GM19438 (cell line): ENCODE data around the gene ACOT8.
A peak's percentile ranks its signal among the peaks of the same experiment; 100 is the strongest.
"Not testable (repeated sequence)": the region's sequence is repeated elsewhere in the genome, so short reads cannot be mapped to it uniquely, and the experiment has no call there.

Source experiments
- ATAC-seq: cut with Tn5 transposase; IDR thresholded peaks from one replicate; pipeline ENCODE4 v1.9.1; 2021; ENCODE audit warnings: low read depth; ENCODE audit not compliant: unreplicated experiment

ACOT8 gene

DNA sequence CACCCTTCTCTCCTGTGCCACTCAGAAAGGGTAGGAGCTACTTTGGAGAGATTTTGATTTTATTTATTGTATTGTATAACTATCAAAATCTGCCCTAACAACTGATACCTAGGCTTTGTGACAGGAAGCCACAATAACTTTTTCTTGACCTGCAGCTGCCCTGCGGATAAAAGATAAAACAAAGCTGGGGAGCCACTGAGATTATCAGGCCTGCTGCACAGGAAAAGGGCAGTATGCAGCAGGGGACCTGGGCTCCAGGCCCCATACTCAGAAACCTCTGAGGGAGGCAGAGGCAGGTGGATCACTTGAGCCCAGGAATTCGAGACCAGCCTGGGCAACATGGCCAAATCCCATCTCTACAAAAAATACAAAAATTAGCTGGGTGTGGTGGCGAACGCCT is 24.6 kb downstream of the ACOT8 start:
- no peak for ATAC-seq

- not testable (repeated sequence) for ATAC-seq
These were observed 27.5 kb downstream of the ACOT8 start for GRCh38 chr20:45829673-45830106.

DNA sequence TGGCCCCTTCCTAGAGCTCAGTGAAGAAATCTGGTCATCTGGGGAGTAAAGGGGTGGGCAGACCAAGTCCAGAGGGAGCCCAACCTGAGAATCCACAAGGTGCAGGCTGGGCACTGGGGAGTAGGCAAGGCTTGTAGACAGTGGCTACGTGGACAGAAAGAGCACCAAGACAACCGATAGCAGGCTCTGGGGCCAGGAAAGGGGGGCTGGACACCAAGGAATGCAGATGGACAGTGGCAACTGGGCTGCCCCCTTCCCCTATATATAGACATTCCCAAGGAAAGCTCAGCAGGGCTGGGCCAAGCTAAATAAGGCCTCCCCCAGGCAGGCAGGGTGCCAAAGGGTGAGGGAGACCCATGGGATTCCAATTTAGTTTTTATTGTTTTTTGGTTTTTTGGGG is 28.6 kb downstream of the ACOT8 start:
- ATAC-seq, result no peak

GRCh38 chr20:45827712-45828111 is 29.5 kb downstream of the ACOT8 start:
- ATAC-seq, result no peak

GRCh38 chr20:45827030-45827652 is 30.1 kb downstream of the ACOT8 start, which contains the start of gene TNNC2:
TSS of gene TNNC2 (minus strand) at chr20:45827312. CDS start at chr20:45827248, 64 bp downstream.
- ATAC-seq, result no peak

GRCh38 chr20:45826381-45827019 is 30.7 kb downstream of the ACOT8 start:
- no peak for ATAC-seq

GRCh38 chr20:45823949-45824835 is 33.0 kb downstream of the ACOT8 start:
- ATAC-seq, result no peak

DNA sequence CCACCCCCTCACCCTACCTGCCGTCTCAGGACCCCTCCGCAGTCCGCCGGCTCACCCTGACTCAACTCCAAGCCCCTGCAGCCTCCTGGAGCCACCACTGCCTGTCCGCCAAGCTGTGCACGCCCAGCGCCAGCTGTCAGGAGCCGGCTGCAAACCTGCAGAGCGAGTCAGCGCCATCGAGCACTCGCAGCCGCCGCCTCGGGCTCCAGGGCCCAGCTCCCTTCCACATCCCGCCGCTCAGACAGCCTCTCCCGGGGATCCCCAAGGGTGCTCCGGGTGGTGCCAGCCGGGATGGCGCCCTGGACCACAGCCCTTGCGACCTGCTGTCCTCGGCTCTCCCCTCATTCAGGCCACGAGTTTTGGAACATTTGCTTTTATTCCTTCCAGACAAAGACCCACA is 34.3 kb downstream of the ACOT8 start:
- ATAC-seq, result no peak

GRCh38 chr20:45821947-45822346 is 35.2 kb downstream of the ACOT8 start:
- ATAC-seq, result no peak

- ATAC-seq, result no peak
These were observed 37.7 kb downstream of the ACOT8 start for GRCh38 chr20:45819466-45819865.

DNA sequence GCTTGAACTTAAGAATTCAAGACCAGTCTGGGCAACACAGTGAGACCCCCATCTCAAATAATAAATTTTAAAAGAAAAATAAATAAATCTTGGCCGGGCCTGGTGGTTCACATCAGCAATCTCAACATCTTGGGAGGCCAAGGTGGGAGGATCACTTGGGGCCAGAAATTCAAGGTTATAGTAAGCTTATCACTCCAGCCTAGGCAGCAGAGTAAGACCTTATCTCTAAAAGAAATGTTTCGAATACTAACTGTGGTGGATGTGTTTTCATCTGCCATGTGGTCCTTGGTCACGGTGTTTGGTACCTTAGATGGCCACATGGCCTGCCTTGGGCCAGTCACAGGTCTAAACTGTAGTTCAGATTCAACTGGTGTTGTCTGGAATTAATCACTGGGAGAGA is 39.0 kb downstream of the ACOT8 start:
- no peak for ATAC-seq

DNA sequence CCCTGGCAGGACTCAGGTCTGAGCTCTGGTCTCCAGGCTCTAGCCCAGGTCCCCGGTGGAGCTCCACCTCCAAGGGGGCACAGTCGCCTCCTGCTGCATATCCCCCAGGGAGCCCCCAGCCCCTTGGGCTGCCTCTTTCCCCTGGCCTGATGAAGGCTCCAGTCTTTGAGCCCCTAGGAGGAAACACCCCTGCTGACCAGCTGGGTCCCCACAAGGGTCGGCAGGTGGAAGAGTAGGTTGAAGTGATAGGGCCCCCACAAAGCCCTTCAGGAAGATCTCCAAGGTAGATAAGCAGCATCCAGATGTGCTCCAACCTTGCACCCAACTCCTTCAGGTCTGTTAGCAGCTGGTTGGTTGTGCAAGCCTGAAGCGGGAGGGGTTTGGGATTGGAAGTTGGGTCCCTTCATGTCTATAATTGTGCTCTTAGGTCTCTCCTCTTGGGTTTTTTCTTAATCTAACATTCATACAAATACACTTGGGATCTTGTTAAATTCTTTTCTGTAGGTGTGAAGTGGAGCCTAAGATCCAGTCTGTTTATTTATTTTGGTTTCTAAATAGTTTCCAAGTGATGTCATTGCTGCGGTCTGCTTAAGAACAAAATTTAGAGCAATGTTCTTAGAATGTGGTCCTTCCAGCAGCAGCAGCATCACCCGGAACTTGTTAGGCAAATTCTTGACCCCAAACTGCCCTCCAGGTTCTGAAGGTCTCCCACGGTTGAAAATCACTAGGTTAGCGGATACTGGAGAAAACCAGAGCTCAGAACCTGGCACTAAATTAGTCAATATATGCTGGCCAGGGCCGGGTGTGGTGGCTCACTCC is 39.6 kb downstream of the ACOT8 start:
- ATAC-seq, result no peak

GRCh38 chr20:45816951-45817350 is 40.2 kb downstream of the ACOT8 start:
- no peak for ATAC-seq

GRCh38 chr20:45814314-45814713 is 42.9 kb downstream of the ACOT8 start:
- ATAC-seq, result no peak

GRCh38 chr20:45813489-45813888 is 43.7 kb downstream of the ACOT8 start:
- no peak for ATAC-seq

DNA sequence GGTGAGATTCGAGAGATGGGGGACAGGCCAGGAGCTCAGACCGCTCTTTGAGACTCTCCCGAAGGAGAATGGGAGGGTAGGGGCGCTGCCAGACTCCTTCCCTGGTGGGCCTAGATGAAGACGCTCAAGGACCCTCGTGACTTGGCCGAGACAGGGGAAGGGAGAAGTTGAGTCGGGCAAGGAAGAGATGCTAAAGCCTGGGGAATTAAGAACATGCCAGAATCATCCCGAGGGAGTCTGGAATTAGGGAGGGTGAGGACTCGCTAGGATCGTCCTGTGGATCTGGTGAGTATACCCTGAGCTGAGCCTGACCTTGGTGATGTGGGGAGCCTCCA is 44.2 kb downstream of the ACOT8 start:
- no peak for ATAC-seq

DNA sequence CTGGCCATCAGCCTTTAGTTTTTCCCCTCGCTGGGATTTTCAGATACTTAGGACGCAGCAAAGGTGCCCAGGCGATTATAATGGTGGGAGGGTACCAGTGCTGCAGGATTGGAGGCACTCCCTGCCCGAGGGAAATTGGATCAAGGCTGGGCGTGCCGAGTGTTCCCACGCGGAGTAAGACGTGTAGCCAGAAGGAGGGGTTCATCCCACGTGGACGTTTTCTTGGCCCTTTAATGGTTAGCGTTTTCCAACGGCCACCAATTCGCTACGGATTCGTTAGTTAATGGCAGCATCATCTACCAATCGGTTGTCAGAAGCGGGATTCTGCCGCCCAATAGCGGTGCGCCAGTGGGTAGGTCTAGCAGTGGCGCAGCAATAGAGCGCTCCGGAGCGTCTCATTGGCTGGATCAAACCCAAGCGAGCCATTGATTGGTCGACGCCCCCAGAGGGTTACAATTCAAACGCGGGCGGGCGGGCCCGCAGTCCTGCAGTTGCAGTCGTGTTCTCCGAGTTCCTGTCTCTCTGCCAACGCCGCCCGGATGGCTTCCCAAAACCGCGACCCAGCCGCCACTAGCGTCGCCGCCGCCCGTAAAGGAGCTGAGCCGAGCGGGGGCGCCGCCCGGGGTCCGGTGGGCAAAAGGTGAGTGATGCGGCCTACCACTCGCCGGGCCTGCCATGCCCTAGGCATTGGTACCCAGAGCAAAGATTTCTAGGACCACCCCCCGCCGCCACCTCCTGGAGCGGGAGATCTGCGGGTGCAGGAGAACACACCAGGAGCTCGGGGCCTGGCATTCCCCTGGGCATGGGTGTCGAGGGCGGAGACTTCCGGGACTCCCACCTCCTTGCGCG is 44.8 kb downstream of the ACOT8 start, which contains the start of gene UBE2C:
Gene UBE2C (plus strand): TSS at position 488 of the 849 bp plus-strand sequence. CDS start 52 bp downstream, at position 540.
- ATAC-seq, result peak; percentile 95

GRCh38 chr20:45810191-45810970 is 46.8 kb downstream of the ACOT8 start:
- no peak for ATAC-seq

- no peak for ATAC-seq
These were observed 55.3 kb downstream of the ACOT8 start for GRCh38 chr20:45801851-45802250.
